Tibial nerve (tissue), 4 donors: ENCODE measurements around the gene CHST15.

Experiments used
- CTCF ChIP-seq, 5 experiments: fragments of 200-600 bp in 3 of 5; fragments of 450-650 bp in 2 of 5; sonication (generic) in 3 of 5; IDR thresholded peaks; one replicate each; pipeline ENCODE4 v1.5.1; 2016 to 2019; ENCODE audit warnings: antibody characterized with exemption in 5 of 5, mild to moderate bottlenecking in 3 of 5, moderate library complexity in 2 of 5
- EP300 ChIP-seq, 2 donors: sonication (generic); formaldehyde crosslinking; IDR thresholded peaks; one replicate each; pipeline ENCODE4 v1.6.1; 2017; ENCODE audit warnings: antibody characterized with exemption in 2 of 2, mild to moderate bottlenecking in 1 of 2
- POLR2A ChIP-seq, 2 donors: fragments of 450-650 bp; IDR thresholded peaks; one replicate each; pipeline ENCODE4 v1.6.1; 2017; ENCODE audit warnings: antibody characterized with exemption in 2 of 2, mild to moderate bottlenecking in 2 of 2, moderate library complexity in 2 of 2

GRCh38 chr10:124138195-124138882 lies 44.9 kb upstream of the CHST15 start:
- no peak for TF ChIP-seq CTCF (IDR thresholded peaks at IDR 0.05)
- no peak for TF ChIP-seq POLR2A (IDR thresholded peaks at IDR 0.05)
- TF ChIP-seq EP300 (IDR thresholded peaks at IDR 0.05), result peak in 1 of 2 donors; percentile 87
